CD14-positive monocyte (primary cell): Measurements from ENCODE around the gene ENDOV. TPM values are rescaled to one million over a fixed set of nuclear protein-coding genes. Genes with fewer than 3 reads are reported as not detected.

Experiments used
- DNase-seq, 3 donors: peaks; one replicate each; pipeline ENCODE4 v3.0.0-alpha.2; 2011 to 2022
- H2AFZ ChIP-seq: 2 replicates; pipeline ENCODE4 v1.6.0; 2012; ENCODE audit warnings: mild to moderate bottlenecking, low read depth, low read length, inconsistent platforms; ENCODE audit not compliant: insufficient read depth, poor library complexity, severe bottlenecking
- H3K27ac ChIP-seq, 2 donors: 1 replicate in 1 of 2; 2 replicates in 1 of 2; pipeline ENCODE4 v1.5.1; 2012 to 2013; ENCODE audit warnings: low read length in 2 of 2, control low read depth in 1 of 2, inconsistent platforms in 1 of 2, low read depth in 1 of 2, mild to moderate bottlenecking in 1 of 2
- H3K27me3 ChIP-seq, 2 donors: one replicate each; pipeline versions ENCODE4 v1.6.0 to v1.6.1; 2011 to 2013; ENCODE audit warnings: low read length in 2 of 2; ENCODE audit not compliant: control insufficient read depth in 2 of 2, insufficient read depth in 2 of 2
- H3K36me3 ChIP-seq, 2 donors: replicated peaks in 1 of 2; 1 replicate in 1 of 2; 2 replicates in 1 of 2; pipeline versions ENCODE4 v1.5.1 to v1.6.1; 2012 to 2013; ENCODE audit warnings: low read length in 2 of 2, control low read depth in 1 of 2, inconsistent platforms in 1 of 2, mild to moderate bottlenecking in 1 of 2; ENCODE audit not compliant: insufficient read depth in 2 of 2, control insufficient read depth in 1 of 2
- H3K4me1 ChIP-seq, 2 donors: 1 replicate in 1 of 2; 2 replicates in 1 of 2; pipeline versions ENCODE4 v1.5.1 to v1.6.1; 2012 to 2013; ENCODE audit warnings: low read length in 2 of 2, control low read depth in 1 of 2, inconsistent platforms in 1 of 2, mild to moderate bottlenecking in 1 of 2, moderate library complexity in 1 of 2; ENCODE audit not compliant: insufficient read depth in 2 of 2, control insufficient read depth in 1 of 2
- H3K4me2 ChIP-seq: replicated peaks from 2 replicates; pipeline ENCODE3; 2012; ENCODE audit warnings: low read length, moderate library complexity, mild to moderate bottlenecking; ENCODE audit not compliant: poor library complexity, severe bottlenecking; ENCODE audit errors: extremely low read depth
- H3K4me3 ChIP-seq, 3 experiments: fragments of 200-600 bp in 1 of 3; sonication (generic) in 1 of 3; replicated peaks in 1 of 3; 1 replicate in 2 of 3; 2 replicates in 1 of 3; pipeline ENCODE4 v1.5.1; 2011 to 2013; ENCODE audit warnings: low read length in 3 of 3, mild to moderate bottlenecking in 3 of 3, control low read depth in 2 of 3, low read depth in 2 of 3, inconsistent platforms in 1 of 3, moderate library complexity in 1 of 3
- H3K79me2 ChIP-seq: 2 replicates; pipeline ENCODE4 v1.6.0; 2012; ENCODE audit warnings: mild to moderate bottlenecking, control low read depth, inconsistent platforms, low read length, moderate library complexity; ENCODE audit not compliant: insufficient read depth
- H3K9ac ChIP-seq: 2 replicates; pipeline ENCODE4 v1.6.0; 2017; ENCODE audit warnings: low read length, mild to moderate bottlenecking; ENCODE audit not compliant: insufficient read depth, poor library complexity, severe bottlenecking
- H3K9me3 ChIP-seq, 2 donors: replicated peaks in 1 of 2; 1 replicate in 1 of 2; 2 replicates in 1 of 2; pipeline versions ENCODE4 v1.5.1 to v1.6.1; 2012 to 2013; ENCODE audit warnings: low read length in 2 of 2, control low read depth in 1 of 2; ENCODE audit not compliant: control insufficient read depth in 1 of 2, insufficient read depth in 1 of 2
- H4K20me1 ChIP-seq: 2 replicates; pipeline ENCODE4 v1.6.0; 2012; ENCODE audit warnings: mild to moderate bottlenecking, low read length, control low read depth, moderate library complexity; ENCODE audit not compliant: insufficient read depth
- H3K27ac Mint-ChIP-seq, 7 donors: one replicate each; pipeline ENCODE4 v1.8.0; 2020; ENCODE audit warnings: mild to moderate bottlenecking in 7 of 7, mixed read lengths in 7 of 7, moderate library complexity in 6 of 7, inconsistent platforms in 2 of 7
- H3K27me3 Mint-ChIP-seq, 3 donors: one replicate each; pipeline ENCODE4 v1.8.0; 2021 to 2022; ENCODE audit warnings: low read depth in 3 of 3, mild to moderate bottlenecking in 3 of 3, mixed read lengths in 3 of 3, moderate library complexity in 3 of 3, inconsistent platforms in 1 of 3
- H3K36me3 Mint-ChIP-seq, 2 donors: one replicate each; pipeline ENCODE4 v1.8.0; 2020; ENCODE audit warnings: mixed read lengths in 2 of 2, inconsistent platforms in 1 of 2, mild to moderate bottlenecking in 1 of 2
- H3K4me1 Mint-ChIP-seq: one replicate; pipeline ENCODE4 v1.8.0; 2020; ENCODE audit warnings: mild to moderate bottlenecking, mixed read lengths
- H3K4me3 Mint-ChIP-seq, 2 donors: one replicate each; pipeline ENCODE4 v1.8.0; 2020; ENCODE audit warnings: mild to moderate bottlenecking in 2 of 2, mixed read lengths in 2 of 2, moderate library complexity in 1 of 2
- H3K9me3 Mint-ChIP-seq, 7 donors: one replicate each; pipeline ENCODE4 v1.8.0; 2020 to 2022; ENCODE audit warnings: mixed read lengths in 7 of 7, mild to moderate bottlenecking in 6 of 7, moderate library complexity in 6 of 7, inconsistent platforms in 2 of 7
- WGBS: methylation state at CpG from one replicate; pipeline ENCODE4 v1.1.5; 2013; ENCODE audit warnings: missing lambda C conversion rate; ENCODE audit not compliant: insufficient coverage; 5-methylcytosine and 5-hydroxymethylcytosine counted together
- intact Hi-C, 2 donors: fragments of 100-400 bp; cut with micrococcal nuclease; formaldehyde crosslinking; loops; one replicate each; pipeline versions ENCODE4 v1.15.0 to v1.15.1; 2023
- polyA plus RNA-seq, 3 donors: library from polyadenylated mRNA; depleted of rRNA in 1 of 3; unstranded in 2 of 3; stranded (reverse) in 1 of 3; fragments of 300-500 nt in 2 of 3; fragments of >200 nt in 1 of 3; fragmentation: Illumina TruSeq in 2 of 3; gene quantifications; 1 replicate in 2 of 3; 2 replicates in 1 of 3; pipeline ENCODE4 v1.2.3, GENCODE V29; 2012 to 2021
- TF ChIP-seq, protein P1 (sequence below): fragments of 200-600 bp; IDR thresholded peaks from one replicate; pipeline ENCODE4 v1.8.0; 2022; ENCODE audit warnings: antibody characterized with exemption, mild to moderate bottlenecking

ENDOV gene
- polyA plus RNA-seq, 3 donors: 10.4 to 15.7 (median 13.3) TPM

DNA sequence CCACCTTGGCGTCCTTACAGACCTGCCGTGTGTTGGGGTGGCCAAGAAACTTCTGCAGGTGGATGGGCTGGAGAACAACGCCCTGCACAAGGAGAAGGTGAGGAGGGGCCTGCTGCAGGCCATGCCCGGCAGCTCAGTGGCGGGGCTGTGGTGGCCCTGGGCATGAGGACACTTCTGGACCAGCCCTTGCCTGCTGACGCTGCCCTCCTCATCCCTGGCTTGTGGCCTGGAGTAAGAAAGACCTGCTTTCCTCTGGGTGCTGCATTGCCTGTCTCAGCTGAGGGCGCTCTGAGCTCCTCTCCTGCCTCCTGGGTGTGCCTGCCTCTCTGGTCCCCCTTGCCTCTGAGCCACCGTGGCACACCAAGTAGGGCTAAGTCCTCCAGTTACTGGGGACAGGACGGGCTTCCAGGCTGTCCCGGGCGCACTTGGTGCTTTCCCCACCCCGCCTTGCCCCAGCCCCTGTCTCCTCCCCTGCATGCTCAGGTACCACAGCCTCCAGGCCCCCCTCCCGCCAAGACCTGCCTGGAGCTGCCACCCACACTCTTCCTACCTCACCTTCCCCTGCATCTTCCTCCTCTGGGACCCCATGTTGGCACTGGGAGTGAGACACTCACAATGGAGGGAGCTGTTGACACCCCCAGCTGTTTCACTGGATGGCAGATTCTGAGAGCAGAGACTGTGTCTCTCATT, 8.7 kb downstream of the ENDOV start:
- Mint-ChIP-seq H3K9me3 (no peaks in the 10 kb centered on the region), H3K36me3 (peaks cover 3 to 4% of the 10 kb centered on the region in 2 donors), H3K27ac (peak overlapping the region in 1 of 7 donors; percentile 58), H3K4me3 (no peak overlapping the region), H3K4me1 (peaks cover 2% of the 10 kb centered on the region), H3K27me3 (peaks cover 5 to 8% (median 8%) of the 10 kb centered on the region in 3 donors)
- no peak overlapping the region for H3K4me2 ChIP-seq
- TF ChIP-seq, protein P1, sequence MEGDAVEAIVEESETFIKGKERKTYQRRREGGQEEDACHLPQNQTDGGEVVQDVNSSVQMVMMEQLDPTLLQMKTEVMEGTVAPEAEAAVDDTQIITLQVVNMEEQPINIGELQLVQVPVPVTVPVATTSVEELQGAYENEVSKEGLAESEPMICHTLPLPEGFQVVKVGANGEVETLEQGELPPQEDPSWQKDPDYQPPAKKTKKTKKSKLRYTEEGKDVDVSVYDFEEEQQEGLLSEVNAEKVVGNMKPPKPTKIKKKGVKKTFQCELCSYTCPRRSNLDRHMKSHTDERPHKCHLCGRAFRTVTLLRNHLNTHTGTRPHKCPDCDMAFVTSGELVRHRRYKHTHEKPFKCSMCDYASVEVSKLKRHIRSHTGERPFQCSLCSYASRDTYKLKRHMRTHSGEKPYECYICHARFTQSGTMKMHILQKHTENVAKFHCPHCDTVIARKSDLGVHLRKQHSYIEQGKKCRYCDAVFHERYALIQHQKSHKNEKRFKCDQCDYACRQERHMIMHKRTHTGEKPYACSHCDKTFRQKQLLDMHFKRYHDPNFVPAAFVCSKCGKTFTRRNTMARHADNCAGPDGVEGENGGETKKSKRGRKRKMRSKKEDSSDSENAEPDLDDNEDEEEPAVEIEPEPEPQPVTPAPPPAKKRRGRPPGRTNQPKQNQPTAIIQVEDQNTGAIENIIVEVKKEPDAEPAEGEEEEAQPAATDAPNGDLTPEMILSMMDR: no peak
- no peak for DNase-seq
- intact Hi-C loops: loop anchor here (10.0 kb wide), 1 partner anchor 681 kb away; no protein-coding TSS in a partner anchor
- H3K4me1 ChIP-seq: no peaks in the 10 kb centered on the region
- H3K79me2 ChIP-seq: no peaks in the 10 kb centered on the region
- no peaks in the 10 kb centered on the region for H3K9me3 ChIP-seq
- no peaks in the 10 kb centered on the region for H3K27me3 ChIP-seq
- no peak overlapping the region for H3K4me3 ChIP-seq
- WGBS: 90% methylated on average over 11 of the region's 13 CpGs
- peaks cover 0 to 5% of the 10 kb centered on the region in 2 donors for H3K36me3 ChIP-seq
- H3K9ac ChIP-seq: peak overlapping the region; percentile 8
- H2AFZ ChIP-seq: no peak overlapping the region
- H4K20me1 ChIP-seq: peaks cover 3% of the 10 kb centered on the region
- no peak overlapping the region for H3K27ac ChIP-seq

DNA sequence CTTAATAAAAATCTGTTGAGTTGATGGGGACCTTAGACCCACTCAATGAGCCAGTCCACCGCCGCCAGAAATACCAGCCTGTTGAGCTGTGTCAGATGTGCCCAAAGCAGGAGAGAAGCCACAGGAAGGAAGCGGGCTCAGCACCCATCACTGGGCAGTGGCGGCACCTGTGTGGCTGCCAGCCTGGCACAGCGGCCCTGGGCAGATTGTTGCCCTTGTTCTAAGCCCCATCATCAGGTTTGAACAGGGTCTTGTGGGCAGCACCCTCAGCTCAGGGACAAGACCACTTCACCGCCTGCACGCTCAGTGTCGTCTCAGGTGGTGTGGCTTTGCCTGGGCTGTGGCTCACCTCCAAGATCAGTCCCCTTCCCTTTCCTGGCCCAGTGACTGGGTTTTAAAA, 9.3 kb downstream of the ENDOV start:
- Histone ChIP-seq H4K20me1 (peaks cover 3% of the 10 kb centered on the region), H3K27ac (no peak overlapping the region), H3K4me3 (no peak overlapping the region), H2AFZ (no peak overlapping the region), H3K4me2 (no peak overlapping the region), H3K36me3 (peaks cover 0 to 4% of the 10 kb centered on the region in 2 donors), H3K9me3 (no peaks in the 10 kb centered on the region), H3K4me1 (no peaks in the 10 kb centered on the region), H3K27me3 (no peaks in the 10 kb centered on the region), H3K9ac (peak overlapping the region; percentile 8), H3K79me2 (no peaks in the 10 kb centered on the region)
- Mint-ChIP-seq H3K36me3 (peaks cover 3 to 4% of the 10 kb centered on the region in 2 donors), H3K27me3 (peaks cover 5 to 8% (median 8%) of the 10 kb centered on the region in 3 donors), H3K4me1 (peaks cover 2% of the 10 kb centered on the region), H3K4me3 (no peak overlapping the region), H3K9me3 (no peaks in the 10 kb centered on the region), H3K27ac (peak overlapping the region in 1 of 7 donors; percentile 58)
- DNase-seq: no peak
- WGBS: 39% methylated on average over 8 of the region's 8 CpGs
- intact Hi-C loops: loop anchor here (10.0 kb wide), 1 partner anchor 681 kb away; no protein-coding TSS in a partner anchor
- TF ChIP-seq, protein P1: no peak
